T-helper 1 cell treated with Interleukin-12 subunit alpha and Interleukin-12 subunit beta and Interleukin-4 antibody, amounts not matched to agents 30 μg/mL and 1 μg/mL, for 36 hours (primary cell): ENCODE data around the gene DDX46.
"Not testable (repeated sequence)": the region's sequence is repeated elsewhere in the genome, so short reads cannot be mapped to it uniquely, and the experiment has no call there.

Source experiments
- H3K27ac Mint-ChIP-seq: one replicate; pipeline ENCODE4 v1.8.0; 2021; ENCODE audit warnings: mild to moderate bottlenecking, mixed read lengths
- H3K27me3 Mint-ChIP-seq: one replicate; pipeline ENCODE4 v1.8.0; 2021; ENCODE audit warnings: low read depth, mixed read lengths
- H3K36me3 Mint-ChIP-seq: one replicate; pipeline ENCODE4 v1.8.0; 2021; ENCODE audit warnings: low read depth, mixed read lengths
- H3K4me1 Mint-ChIP-seq: one replicate; pipeline ENCODE4 v1.8.0; 2021; ENCODE audit warnings: low read depth, mixed read lengths
- H3K4me3 Mint-ChIP-seq: one replicate; pipeline ENCODE4 v1.8.0; 2021; ENCODE audit warnings: mild to moderate bottlenecking, moderate library complexity, mixed read lengths
- H3K9me3 Mint-ChIP-seq: one replicate; pipeline ENCODE4 v1.8.0; 2021; ENCODE audit warnings: mixed read lengths

The DDX46 gene

DNA sequence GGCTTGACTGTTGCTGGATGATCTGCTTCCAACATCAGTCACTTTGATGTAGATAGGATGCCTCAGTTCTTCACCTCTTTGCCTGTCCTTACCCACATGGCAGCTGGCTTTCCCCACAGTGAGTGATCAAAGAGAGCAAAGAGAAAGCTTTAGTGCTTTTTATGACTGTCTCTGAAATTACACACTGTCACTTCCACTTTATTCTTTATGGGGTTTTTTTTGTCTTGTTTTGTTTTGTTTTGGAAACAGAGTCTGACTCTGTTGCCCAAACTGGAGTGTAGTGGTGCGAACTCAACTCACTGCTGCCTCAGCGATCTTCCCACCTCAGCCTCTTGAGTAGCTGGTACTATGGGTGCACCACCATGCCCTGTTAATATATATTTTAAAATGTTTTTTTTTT, 54.8 kb downstream of the DDX46 start:
- H3K27ac Mint-ChIP-seq, result peak overlapping the region; percentile 62
- no peak overlapping the region for H3K4me3 Mint-ChIP-seq
- peaks cover 32% of the 10 kb centered on the region for H3K36me3 Mint-ChIP-seq
- no peaks in the 10 kb centered on the region for H3K27me3 Mint-ChIP-seq
- H3K9me3 Mint-ChIP-seq, result no peaks in the 10 kb centered on the region
- peaks cover 5% of the 10 kb centered on the region for H3K4me1 Mint-ChIP-seq

DNA sequence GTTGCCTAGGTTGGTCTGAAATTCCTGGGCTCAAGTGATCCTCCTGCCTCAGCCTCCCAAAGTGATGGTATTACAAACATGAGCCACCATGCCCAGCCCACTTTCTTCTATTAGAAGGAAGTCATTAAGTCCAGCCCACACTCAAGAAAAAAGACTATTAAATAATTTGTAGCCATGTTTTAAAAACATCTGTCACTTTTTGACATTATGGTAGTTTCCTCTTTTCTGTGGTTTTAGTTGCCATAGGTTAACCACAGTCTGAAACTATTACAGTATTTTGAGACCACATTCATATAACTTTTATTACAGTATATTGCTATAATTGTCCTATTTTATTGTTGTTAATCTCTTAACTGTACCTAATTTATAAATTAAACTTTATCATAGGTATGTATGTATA, 55.2 kb downstream of the DDX46 start:
- Mint-ChIP-seq H3K27me3 (no peaks in the 10 kb centered on the region), H3K4me1 (peaks cover 5% of the 10 kb centered on the region), H3K9me3 (no peaks in the 10 kb centered on the region), H3K4me3 (no peak overlapping the region), H3K27ac (peak overlapping the region; percentile 36), H3K36me3 (peaks cover 33% of the 10 kb centered on the region)

DNA sequence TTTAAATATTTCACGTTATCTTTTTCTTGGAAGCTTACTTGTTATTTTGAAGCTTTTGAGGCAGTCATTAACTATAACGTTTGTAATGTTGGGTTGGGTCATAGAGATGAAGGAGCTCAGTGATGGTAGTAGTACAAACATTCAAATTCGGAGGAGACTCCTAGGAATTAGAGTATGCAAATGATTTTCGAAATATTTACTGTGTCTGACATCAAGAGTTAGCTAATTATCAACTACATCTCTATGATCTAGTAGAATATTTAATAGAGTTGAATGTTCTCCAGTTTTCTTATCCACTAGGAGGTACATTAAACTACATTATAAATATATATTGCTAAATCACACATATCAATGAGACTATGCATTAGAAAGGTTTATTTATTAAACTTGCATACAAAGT, 58.4 kb downstream of the DDX46 start:
- Mint-ChIP-seq H3K27me3 (no peaks in the 10 kb centered on the region), H3K9me3 (no peaks in the 10 kb centered on the region), H3K36me3 (peaks cover 34% of the 10 kb centered on the region), H3K27ac (no peak overlapping the region), H3K4me3 (no peak overlapping the region), H3K4me1 (peaks cover 5% of the 10 kb centered on the region)

DNA sequence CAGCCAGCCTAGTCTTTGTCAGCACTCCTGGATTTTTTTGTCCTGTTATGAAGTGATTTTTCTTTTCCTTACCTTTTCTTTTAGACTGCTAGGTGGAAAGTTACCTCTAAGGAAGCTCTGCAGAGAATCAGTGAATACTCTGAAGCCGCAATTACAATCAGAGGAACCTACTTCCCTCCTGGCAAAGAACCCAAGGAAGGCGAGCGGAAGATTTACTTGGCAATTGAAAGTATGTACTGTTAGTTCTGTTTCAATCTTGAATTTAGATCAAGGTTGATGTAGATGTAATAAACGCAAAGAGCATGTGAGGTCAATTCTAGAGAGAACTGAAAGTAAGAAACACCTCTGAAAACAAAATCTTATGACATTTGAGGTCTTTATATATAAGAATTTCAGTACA, 60.2 kb downstream of the DDX46 start:
- Mint-ChIP-seq H3K36me3 (peaks cover 29% of the 10 kb centered on the region), H3K4me1 (peaks cover 3% of the 10 kb centered on the region), H3K27ac (no peak overlapping the region), H3K4me3 (no peak overlapping the region), H3K27me3 (no peaks in the 10 kb centered on the region), H3K9me3 (no peaks in the 10 kb centered on the region)

DNA sequence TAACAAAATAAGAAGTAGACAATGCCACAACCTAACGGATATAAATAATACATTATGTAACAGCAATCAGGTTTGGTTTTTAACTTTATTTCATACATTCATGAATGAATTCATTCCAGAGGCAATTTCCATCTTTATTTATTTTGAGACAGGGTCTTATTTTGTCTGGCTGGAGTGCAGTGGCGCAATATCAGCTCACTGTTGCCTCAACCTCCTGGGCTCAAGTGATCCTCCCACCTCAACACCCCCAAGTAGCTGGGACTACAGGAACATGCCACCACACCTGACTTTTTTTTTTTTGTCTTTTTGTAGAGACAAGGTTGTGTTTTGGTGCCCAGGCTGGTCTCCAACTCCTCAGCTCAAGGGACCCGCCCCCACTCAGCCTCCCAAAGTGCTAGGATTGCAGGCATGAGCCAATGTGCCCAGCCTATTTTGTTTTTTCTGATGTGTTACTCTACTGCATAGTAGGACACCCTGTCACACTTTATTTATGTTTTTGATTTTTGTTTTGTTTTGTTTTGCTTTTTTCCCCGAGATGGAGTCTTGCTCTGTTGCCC, 60.9 kb downstream of the DDX46 start:
- Mint-ChIP-seq H3K27me3 (no peaks in the 10 kb centered on the region), H3K36me3 (peaks cover 27% of the 10 kb centered on the region), H3K9me3 (no peaks in the 10 kb centered on the region)

DNA sequence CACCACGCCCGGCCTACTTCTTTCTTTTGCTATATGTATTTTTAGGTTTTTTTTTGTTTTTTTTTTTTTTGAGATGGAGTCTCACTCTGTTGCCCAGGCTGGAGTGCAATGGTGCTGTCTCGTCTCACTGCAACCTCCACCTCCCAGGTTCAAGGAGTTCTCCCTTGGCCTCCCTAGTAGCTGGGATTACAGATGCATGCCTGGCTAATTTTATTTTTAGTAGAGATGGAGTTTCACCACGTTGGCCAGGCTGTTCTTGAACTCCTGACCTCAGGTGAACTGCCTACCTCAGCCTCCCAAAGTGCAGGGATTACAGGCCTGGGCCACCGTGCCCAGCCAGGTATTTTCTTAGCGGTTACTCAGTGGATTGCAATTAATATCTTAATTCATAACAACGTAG, 63.3 kb downstream of the DDX46 start:
- no peaks in the 10 kb centered on the region for H3K9me3 Mint-ChIP-seq
- peaks cover 32% of the 10 kb centered on the region for H3K36me3 Mint-ChIP-seq
- no peak overlapping the region for H3K4me3 Mint-ChIP-seq
- no peak overlapping the region for H3K27ac Mint-ChIP-seq
- H3K4me1 Mint-ChIP-seq, result no peaks in the 10 kb centered on the region
- H3K27me3 Mint-ChIP-seq, result no peaks in the 10 kb centered on the region

More for the DNA sequence above, 60.9 kb downstream of the DDX46 start:
- no peak overlapping the region for H3K4me3 Mint-ChIP-seq
- H3K27ac Mint-ChIP-seq, result no peak overlapping the region
- H3K4me1 Mint-ChIP-seq, result peaks cover under 1% of the 10 kb centered on the region

DNA sequence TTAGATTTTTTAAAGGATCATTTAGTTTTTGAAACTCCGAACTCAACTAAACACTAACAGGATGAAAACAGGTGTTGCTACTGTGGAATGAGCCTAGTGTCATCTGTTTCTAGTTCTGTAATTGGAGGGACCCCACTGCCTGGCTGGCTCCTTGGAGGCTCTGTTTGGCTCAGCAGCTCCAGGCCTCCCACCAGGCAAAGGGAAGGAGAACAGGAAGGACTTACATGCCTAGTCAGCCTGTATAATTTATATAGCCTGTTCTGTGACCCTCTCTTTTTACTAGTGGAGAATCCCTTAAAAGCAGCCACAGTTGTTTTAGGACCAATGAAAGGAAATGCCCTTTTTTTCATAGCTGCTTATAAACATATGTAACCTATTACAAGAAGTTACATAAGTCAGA, 66.1 kb downstream of the DDX46 start:
- no peaks in the 10 kb centered on the region for H3K27me3 Mint-ChIP-seq
- H3K36me3 Mint-ChIP-seq, result peaks cover 30% of the 10 kb centered on the region

DNA sequence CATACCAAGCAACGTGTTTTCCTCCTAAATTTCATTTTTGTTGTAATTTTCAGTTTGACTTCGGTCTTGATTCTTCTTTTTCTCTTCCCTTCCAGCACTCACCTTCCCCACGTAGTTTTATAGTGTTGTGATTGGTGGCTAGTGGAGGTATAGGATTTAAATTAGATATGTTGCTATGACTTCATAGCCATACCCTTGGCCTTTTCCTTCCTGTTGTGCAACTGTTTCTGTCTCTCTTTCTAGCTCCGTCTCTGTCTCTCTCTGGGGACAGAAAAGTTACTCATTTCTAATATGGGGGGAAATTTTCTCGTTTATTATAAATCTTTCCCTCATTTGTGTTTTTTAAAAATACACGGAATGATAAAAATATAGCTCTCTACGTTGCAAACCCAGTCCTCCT, 66.6 kb downstream of the DDX46 start:
- H3K4me1 Mint-ChIP-seq, result no peaks in the 10 kb centered on the region
- no peaks in the 10 kb centered on the region for H3K27me3 Mint-ChIP-seq
- peaks cover 28% of the 10 kb centered on the region for H3K36me3 Mint-ChIP-seq
- H3K27ac Mint-ChIP-seq, result no peak overlapping the region
- no peaks in the 10 kb centered on the region for H3K9me3 Mint-ChIP-seq
- no peak overlapping the region for H3K4me3 Mint-ChIP-seq

More for the DNA sequence above, 66.1 kb downstream of the DDX46 start:
- Mint-ChIP-seq H3K4me3 (no peak overlapping the region), H3K4me1 (no peaks in the 10 kb centered on the region), H3K9me3 (no peaks in the 10 kb centered on the region), H3K27ac (no peak overlapping the region)

DNA sequence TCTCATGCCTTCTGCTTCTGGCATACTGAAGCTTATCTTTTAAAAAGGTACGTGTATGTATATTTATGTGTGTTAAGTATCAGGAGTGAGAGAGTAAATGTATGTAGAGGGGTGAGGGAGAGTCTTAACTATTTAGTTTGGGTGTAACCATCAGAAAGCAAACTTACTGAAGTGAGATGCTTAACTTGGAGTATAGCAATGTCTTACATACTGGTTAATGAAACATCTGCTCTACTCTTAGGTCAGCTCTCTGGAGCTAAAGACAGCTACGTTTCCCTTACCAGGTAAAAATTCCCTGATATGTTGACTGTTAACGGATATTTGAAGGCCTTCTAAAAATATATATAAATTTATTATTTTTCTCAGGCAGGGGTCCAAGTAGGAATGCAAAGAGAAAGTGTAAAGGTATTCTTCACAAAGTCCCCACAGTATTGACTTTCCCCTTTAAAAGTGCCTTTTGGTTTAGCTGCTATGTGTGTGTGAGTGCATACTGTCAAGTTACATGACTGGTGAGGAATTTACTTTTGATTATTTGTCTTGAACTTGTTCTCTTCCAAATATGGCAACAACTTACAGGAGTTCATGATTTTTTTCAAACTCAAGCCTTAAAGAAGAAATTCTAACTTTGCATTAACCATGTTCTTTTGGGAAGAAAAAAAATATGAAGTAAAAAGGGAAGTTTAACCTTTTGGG, 74.9 kb downstream of the DDX46 start:
- no peak overlapping the region for H3K4me3 Mint-ChIP-seq
- H3K36me3 Mint-ChIP-seq, result peaks cover 3% of the 10 kb centered on the region
- no peak overlapping the region for H3K27ac Mint-ChIP-seq
- H3K4me1 Mint-ChIP-seq, result no peaks in the 10 kb centered on the region
- H3K9me3 Mint-ChIP-seq, result no peaks in the 10 kb centered on the region
- H3K27me3 Mint-ChIP-seq, result no peaks in the 10 kb centered on the region

DNA sequence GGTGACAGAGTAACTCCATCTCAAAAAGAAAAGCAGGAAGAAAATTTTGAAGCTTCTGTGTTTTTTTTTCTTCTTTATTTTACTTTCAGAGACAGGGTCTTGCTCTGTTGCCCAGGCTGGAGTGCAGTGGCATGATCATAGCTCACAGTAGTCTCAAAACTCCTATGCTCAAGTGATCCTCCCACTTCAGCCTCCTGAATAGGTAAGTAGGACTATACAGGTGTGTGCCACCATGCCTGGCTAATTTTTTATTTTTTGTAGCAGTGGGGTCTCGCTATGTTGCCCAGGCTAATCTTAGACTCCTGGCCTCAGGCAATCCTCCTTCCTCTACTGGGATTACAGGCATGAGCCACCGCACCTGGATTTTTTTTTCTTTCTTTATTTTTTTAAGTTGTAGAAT, 77.0 kb downstream of the DDX46 start:
- H3K27me3 Mint-ChIP-seq, result no peaks in the 10 kb centered on the region
- peaks cover 8% of the 10 kb centered on the region for H3K36me3 Mint-ChIP-seq
- no peaks in the 10 kb centered on the region for H3K9me3 Mint-ChIP-seq
- H3K4me1 Mint-ChIP-seq, result no peaks in the 10 kb centered on the region
- H3K4me3 Mint-ChIP-seq, result no peak overlapping the region
- no peak overlapping the region for H3K27ac Mint-ChIP-seq

DNA sequence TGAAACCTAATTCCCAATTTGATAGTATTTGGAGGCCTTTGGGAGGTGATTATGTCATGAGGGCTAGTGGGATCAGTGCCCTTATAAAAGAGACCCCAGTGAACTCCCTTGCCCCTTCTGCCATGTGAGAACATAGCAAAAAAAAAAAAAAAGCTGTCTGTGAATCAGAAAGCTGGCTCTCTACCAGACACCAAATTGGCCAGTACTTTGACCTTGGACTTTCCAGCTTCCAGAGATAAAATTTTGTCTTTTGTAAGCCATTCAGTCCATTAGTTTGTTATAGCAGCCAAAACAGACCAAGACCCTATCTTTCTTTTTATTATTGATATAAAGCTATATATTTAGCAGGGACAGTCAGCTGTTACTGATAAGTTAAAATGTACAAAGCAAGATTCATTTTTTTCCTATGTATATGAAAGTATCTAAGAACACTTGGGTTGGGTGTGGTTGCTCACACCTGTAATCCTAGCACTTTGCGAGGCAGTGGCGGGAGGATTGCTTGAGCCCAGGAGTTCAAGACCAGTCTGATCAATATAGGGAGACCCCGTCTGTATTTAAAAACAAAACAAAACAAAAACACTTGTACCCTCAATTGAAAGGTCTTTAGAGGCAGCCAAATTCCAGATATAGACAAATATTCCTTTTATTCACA, 79.1 kb downstream of the DDX46 start:
- Mint-ChIP-seq H3K27ac (no peak overlapping the region), H3K36me3 (peaks cover 11% of the 10 kb centered on the region)

DNA sequence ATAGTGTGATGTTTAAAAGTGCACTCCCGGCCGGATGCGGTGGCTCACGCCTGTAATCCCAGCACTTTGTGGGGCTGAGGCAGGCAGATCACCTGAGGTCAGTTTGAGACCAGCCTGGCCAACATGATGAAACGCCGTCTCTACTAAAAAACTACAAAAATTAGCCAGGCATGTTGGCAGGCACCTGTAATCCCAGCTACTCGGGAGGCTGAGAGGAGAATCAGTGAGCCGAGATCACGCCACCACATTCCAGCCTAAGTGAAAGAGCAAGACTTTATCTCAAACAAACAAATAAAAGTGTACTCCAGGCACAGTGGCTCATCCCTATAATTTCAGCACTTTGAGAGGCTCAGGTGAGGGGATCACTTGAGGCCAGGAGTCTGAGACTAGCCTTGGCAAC, 79.8 kb downstream of the DDX46 start:
- H3K9me3 Mint-ChIP-seq, H3K27me3 Mint-ChIP-seq, H3K27ac Mint-ChIP-seq, H3K4me3 Mint-ChIP-seq, H3K4me1 Mint-ChIP-seq: not testable (repeated sequence)
- H3K36me3 Mint-ChIP-seq, result peaks cover 11% of the 10 kb centered on the region

More for the DNA sequence above, 79.1 kb downstream of the DDX46 start:
- H3K9me3 Mint-ChIP-seq, result no peaks in the 10 kb centered on the region
- H3K4me1 Mint-ChIP-seq, result no peaks in the 10 kb centered on the region
- no peaks in the 10 kb centered on the region for H3K27me3 Mint-ChIP-seq
- no peak overlapping the region for H3K4me3 Mint-ChIP-seq

DNA sequence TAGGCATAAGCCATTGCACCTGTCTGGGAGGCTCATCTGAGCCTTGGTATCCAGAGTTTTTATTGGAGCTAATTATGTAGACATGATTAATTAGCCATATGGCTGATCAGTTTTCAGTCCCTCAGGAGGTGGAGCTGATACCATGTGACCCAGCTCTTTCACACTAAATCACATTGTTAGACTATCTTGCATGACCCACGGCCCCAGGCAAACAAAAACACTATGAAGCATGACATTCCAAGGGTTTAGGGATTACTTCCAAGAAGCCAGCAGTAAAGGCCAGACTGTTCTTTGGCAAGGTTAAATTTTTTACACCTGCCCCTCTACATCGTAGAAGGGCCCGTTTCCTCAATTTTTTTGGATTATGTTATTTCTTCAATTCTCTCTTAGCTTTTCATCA, 82.2 kb downstream of the DDX46 start:
- Mint-ChIP-seq H3K4me3 (no peak overlapping the region), H3K36me3 (peaks cover 11% of the 10 kb centered on the region), H3K4me1 (peaks cover 9% of the 10 kb centered on the region), H3K27me3 (no peaks in the 10 kb centered on the region), H3K27ac (no peak overlapping the region), H3K9me3 (no peaks in the 10 kb centered on the region)

DNA sequence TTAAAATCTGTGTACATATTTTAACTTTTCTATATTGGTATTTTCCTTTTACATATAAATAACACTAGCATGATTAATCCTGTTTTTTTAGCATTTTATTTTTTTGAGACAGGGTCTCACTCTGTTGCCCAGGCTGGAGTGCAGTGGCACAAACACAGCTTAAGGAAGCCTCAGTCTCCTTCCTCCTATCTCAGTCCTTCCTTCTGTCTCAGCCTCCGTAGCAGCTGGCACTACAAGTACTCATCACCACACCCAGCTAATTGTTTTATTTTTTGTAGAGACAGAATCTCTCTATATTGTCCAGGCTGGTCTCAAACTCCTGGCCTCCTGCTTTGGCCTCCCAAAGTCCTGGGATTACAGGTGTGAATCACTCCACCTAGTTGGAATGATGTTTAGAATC, 85.7 kb downstream of the DDX46 start:
- no peak overlapping the region for H3K4me3 Mint-ChIP-seq
- peaks cover 17% of the 10 kb centered on the region for H3K36me3 Mint-ChIP-seq
- peaks cover 21% of the 10 kb centered on the region for H3K4me1 Mint-ChIP-seq
- H3K27me3 Mint-ChIP-seq, result no peaks in the 10 kb centered on the region
- H3K9me3 Mint-ChIP-seq, result no peaks in the 10 kb centered on the region
- no peak overlapping the region for H3K27ac Mint-ChIP-seq

DNA sequence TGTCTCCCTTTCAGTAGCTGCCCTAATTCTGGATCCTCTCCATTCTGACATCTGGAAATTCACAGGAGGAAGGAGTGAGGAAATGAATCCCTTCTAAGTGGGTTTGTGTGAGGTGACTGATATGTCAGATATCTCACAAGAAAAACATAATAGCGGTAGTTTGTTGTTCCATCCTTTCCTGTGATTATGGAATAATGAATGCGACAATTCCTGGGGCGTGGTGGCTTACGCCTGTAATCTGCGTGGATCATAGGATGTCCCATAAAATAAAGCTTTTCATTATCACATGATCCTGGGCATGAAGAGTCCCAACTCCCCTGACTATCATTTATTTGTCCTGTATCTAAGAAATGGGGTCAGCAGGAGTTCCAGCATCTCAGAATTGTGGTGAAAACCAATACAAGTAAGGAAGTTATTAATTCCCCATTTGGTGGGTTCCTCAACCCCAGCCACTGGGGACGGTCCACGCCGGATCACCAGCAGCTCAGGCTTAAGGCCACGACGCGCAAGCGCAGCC, 86.8 kb downstream of the DDX46 start:
- Mint-ChIP-seq H3K27me3 (no peaks in the 10 kb centered on the region), H3K4me1 (peaks cover 23% of the 10 kb centered on the region), H3K9me3 (no peaks in the 10 kb centered on the region), H3K4me3 (peak overlapping the region; percentile 97), H3K27ac (peak overlapping the region; percentile 96), H3K36me3 (peaks cover 17% of the 10 kb centered on the region)
